A549 (cell line): ENCODE results near the gene HSPH1. TPM values are rescaled to one million over a fixed set of nuclear protein-coding genes. Genes with fewer than 3 reads are reported as not detected.

Experiments used
- ATAC-seq, 2 experiments: fragments of 200-7000 bp in 1 of 2; fragments of >200 bp in 1 of 2; cut with Nextera tagmentation in 1 of 2; cut with Tn5 transposase in 1 of 2; 3 replicates each; pipeline versions ENCODE4 v1.8.0 to v1.9.1; 2018 to 2020; ENCODE audit warnings: mild to moderate bottlenecking in 1 of 2, moderate library complexity in 1 of 2
- CTCF ChIA-PET: fragments of 300-600 bp; sonication (Branson Sonifier 250); formaldehyde crosslinking; extraction: SDS; loops from one replicate; lab custom pipeline; 2021; ENCODE audit warnings: antibody characterized with exemption, inconsistent platforms; lab: Yijun Ruan, JAX
- POLR2A ChIA-PET: fragments of 350-600 bp; formaldehyde crosslinking; extraction: SDS; loops from one replicate; lab custom pipeline; 2021; ENCODE audit warnings: antibody characterized with exemption, inconsistent platforms; lab: Yijun Ruan, JAX
- DNase-seq, 2 experiments: peaks; one replicate each; pipeline versions ENCODE4 v3.0.0 to v3.0.0-alpha.2; 2011 to 2016; ENCODE audit warnings: low read depth in 1 of 2, low spot score in 1 of 2
- FAIRE-seq: peaks from 2 replicates; lab custom pipeline; 2011; peaks lifted over from hg19 to GRCh38; lab: Jason Lieb, UNC
- H3K27ac ChIP-seq, 2 experiments: fragments of >200 bp; sonication (Bioruptor Twin); formaldehyde crosslinking; 3 replicates each; pipeline ENCODE4 v1.5.1; 2016 to 2017
- H3K4me1 ChIP-seq: fragments of >200 bp; sonication (Bioruptor Twin); formaldehyde crosslinking; 3 replicates; pipeline ENCODE4 v1.6.1; 2016
- H3K4me2 ChIP-seq: fragments of >200 bp; sonication (Bioruptor Twin); formaldehyde crosslinking; 3 replicates; pipeline ENCODE4 v1.6.1; 2016
- H3K4me3 ChIP-seq: fragments of >200 bp; sonication (Bioruptor Twin); formaldehyde crosslinking; 3 replicates; pipeline ENCODE4 v1.5.1; 2016
- H3K9me3 ChIP-seq: fragments of >200 bp; sonication (Bioruptor Twin); formaldehyde crosslinking; 3 replicates; pipeline ENCODE4 v1.6.1; 2016
- ATOH8 ChIP-seq: fragments of 250-450 bp; sonication (Bioruptor Pico); IDR thresholded peaks from 2 replicates; pipeline ENCODE4 v1.5.0; 2020; ENCODE audit warnings: low read depth, mild to moderate bottlenecking, moderate library complexity
- BCL3 ChIP-seq: fragments of >200 bp; sonication (Bioruptor Twin); formaldehyde crosslinking; IDR thresholded peaks from 3 replicates; pipeline ENCODE4 v1.6.1; 2016
- BHLHE40 ChIP-seq: IDR thresholded peaks from 2 replicates; pipeline ENCODE4 v1.6.1; 2012; ENCODE audit warnings: low read depth, low read length, inconsistent platforms
- CEBPB ChIP-seq, 2 experiments: fragments of >200 bp in 1 of 2; sonication (Bioruptor Twin) in 1 of 2; formaldehyde crosslinking in 1 of 2; IDR thresholded peaks; 2 replicates each; pipeline ENCODE4 v1.6.1; 2012 to 2016
- CHD4 ChIP-seq: fragments of 200-600 bp; sonication (generic); IDR thresholded peaks from 2 replicates; pipeline ENCODE4 v1.6.1; 2016; ENCODE audit warnings: antibody characterized with exemption, mild to moderate bottlenecking, borderline replicate concordance
- CTCF ChIP-seq: fragments of >200 bp; sonication (Bioruptor Twin); formaldehyde crosslinking; IDR thresholded peaks from 3 replicates; pipeline ENCODE4 v1.5.1; 2016
- E2F6 ChIP-seq: IDR thresholded peaks from 2 replicates; pipeline ENCODE4 v1.6.1; 2012; ENCODE audit warnings: low read depth, borderline replicate concordance
- ELK1 ChIP-seq: fragments of 150-350 bp; IDR thresholded peaks from 2 replicates; pipeline ENCODE4 v1.6.1; 2014; ENCODE audit warnings: low read depth, mild to moderate bottlenecking, low read length
- EP300 ChIP-seq, 2 experiments: fragments of >200 bp; sonication (Bioruptor Twin); formaldehyde crosslinking; IDR thresholded peaks; 2 replicates in 1 of 2; 3 replicates in 1 of 2; pipeline ENCODE4 v1.6.1; 2016 to 2017
- FOXS1 ChIP-seq: fragments of 250-450 bp; sonication (Bioruptor Pico); IDR thresholded peaks from 2 replicates; pipeline ENCODE4 v1.5.0; 2020; ENCODE audit warnings: mild to moderate bottlenecking, moderate library complexity
- HDAC2 ChIP-seq: fragments of 200-600 bp; sonication (generic); IDR thresholded peaks from 2 replicates; pipeline ENCODE4 v1.6.1; 2016
- HES2 ChIP-seq: fragments of >200 bp; sonication (Bioruptor Twin); formaldehyde crosslinking; IDR thresholded peaks from 2 replicates; pipeline ENCODE4 v1.6.1; 2016
- HOXA7 ChIP-seq: fragments of 250-450 bp; sonication (Bioruptor Pico); IDR thresholded peaks from 2 replicates; pipeline ENCODE4 v1.5.0; 2020; ENCODE audit warnings: mild to moderate bottlenecking, moderate library complexity
- KDM1A ChIP-seq: fragments of 200-600 bp; sonication (generic); IDR thresholded peaks from 2 replicates; pipeline ENCODE4 v1.6.1; 2016; ENCODE audit warnings: low read depth, mild to moderate bottlenecking
- MAFK ChIP-seq: fragments of 450-650 bp; IDR thresholded peaks from 2 replicates; pipeline ENCODE4 v1.6.1; 2014; ENCODE audit not compliant: partially characterized antibody
- MAX ChIP-seq: IDR thresholded peaks from 2 replicates; pipeline ENCODE4 v1.6.1; 2012
- NPAS2 ChIP-seq: fragments of 250-450 bp; sonication (Bioruptor Pico); IDR thresholded peaks from 2 replicates; pipeline ENCODE4 v1.8.0; 2022; ENCODE audit warnings: mild to moderate bottlenecking, moderate library complexity, borderline replicate concordance
- POLR2A ChIP-seq: IDR thresholded peaks from 2 replicates; pipeline ENCODE4 v1.6.1; 2012; ENCODE audit warnings: mild to moderate bottlenecking, low read length
- RAD21 ChIP-seq, 2 experiments: fragments of >200 bp in 1 of 2; sonication (Bioruptor Twin) in 1 of 2; formaldehyde crosslinking in 1 of 2; IDR thresholded peaks in 1 of 2; conservative IDR thresholded peaks in 1 of 2; 2 replicates in 1 of 2; 3 replicates in 1 of 2; pipeline ENCODE4 v1.6.1; 2012 to 2018; ENCODE audit warnings: inconsistent platforms in 1 of 2
- RARB ChIP-seq: fragments of 250-450 bp; sonication (Bioruptor Pico); IDR thresholded peaks from 2 replicates; pipeline ENCODE4 v1.8.0; 2021; ENCODE audit warnings: mild to moderate bottlenecking, moderate library complexity
- REST ChIP-seq: fragments of 200-600 bp; sonication (generic); IDR thresholded peaks from 2 replicates; pipeline ENCODE4 v1.6.1; 2016; ENCODE audit warnings: antibody characterized with exemption, mild to moderate bottlenecking, moderate library complexity
- SMC3 ChIP-seq: fragments of >200 bp; sonication (Bioruptor Twin); formaldehyde crosslinking; IDR thresholded peaks from 3 replicates; pipeline ENCODE4 v1.6.1; 2018; ENCODE audit warnings: inconsistent platforms
- SREBF2 ChIP-seq: fragments of 450-650 bp; IDR thresholded peaks from 2 replicates; pipeline ENCODE4 v1.6.1; 2014; ENCODE audit warnings: mild to moderate bottlenecking, moderate library complexity
- ZC3H11A ChIP-seq: fragments of 450-650 bp; IDR thresholded peaks from 2 replicates; pipeline ENCODE4 v1.6.1; 2014; ENCODE audit warnings: antibody characterized with exemption, mild to moderate bottlenecking
- ZNF302 ChIP-seq: fragments of 250-450 bp; sonication (Bioruptor Pico); IDR thresholded peaks from 2 replicates; pipeline ENCODE4 v1.9.0; 2021; ENCODE audit warnings: inconsistent platforms, mild to moderate bottlenecking, moderate library complexity
- ZSCAN20 ChIP-seq: fragments of 250-450 bp; sonication (Bioruptor Pico); IDR thresholded peaks from 2 replicates; pipeline ENCODE4 v1.8.0; 2022; ENCODE audit warnings: mild to moderate bottlenecking, moderate library complexity
- WGBS: methylation state at CpG from one replicate; pipeline ENCODE4 v1.1.6; 2017; ENCODE audit errors: missing lambda C conversion rate; 5-methylcytosine and 5-hydroxymethylcytosine counted together
- polyA plus RNA-seq, 4 experiments: library from polyadenylated mRNA; depleted of rRNA in 3 of 4; stranded (reverse); fragments of >200 nt; fragmentation: RNase III in 1 of 4; extraction: RNeasy Plus Mini Kit Qiagen cat#74134 plus additional on column Dnase treatment in 1 of 4; gene quantifications; 2 replicates in 3 of 4; 3 replicates in 1 of 4; pipeline ENCODE4 v1.2.3, GENCODE V29; 2011 to 2017

The HSPH1 gene
- polyA plus RNA-seq, 2 of the 4 experiments (the other 2 are of a cell fraction) = 110 to 141 TPM

- Histone ChIP-seq H3K9me3 (no peaks in the 10 kb centered on the region), H3K4me2 (no peak overlapping the region), H3K4me3 (no peak overlapping the region), H3K27ac (no peak overlapping the region), H3K4me1 (no peaks in the 10 kb centered on the region)
- POLR2A ChIA-PET = no interaction called here
- FAIRE-seq (no peak), ATAC-seq (no peak), DNase-seq (no peak)
- TF ChIP-seq CEBPB (IDR thresholded peaks at IDR 0.05) = no peak
- no peak for TF ChIP-seq REST
- TF ChIP-seq HOXA7 (CRISPR knock-in tag) = no peak
- no peak for TF ChIP-seq MAX
- no peak for TF ChIP-seq CHD4
- no peak for TF ChIP-seq RARB (CRISPR knock-in tag)
- TF ChIP-seq ATOH8 = no peak
- TF ChIP-seq BHLHE40 = no peak
- TF ChIP-seq RAD21 (conservative IDR thresholded peaks at IDR 0.05 in 1 of 2, IDR thresholded peaks at IDR 0.05 in 1 of 2) = no peak
- 39% methylated on average over 10 of the region's 10 CpGs for WGBS
- CTCF ChIA-PET = no interaction called here
These were observed 42.2 kb downstream of the HSPH1 start for GRCh38 chr13:31119526-31119925.

- FAIRE-seq (no peak), DNase-seq (no peak), ATAC-seq (no peak)
- Histone ChIP-seq H3K27ac (no peak overlapping the region), H3K9me3 (no peaks in the 10 kb centered on the region), H3K4me1 (no peaks in the 10 kb centered on the region), H3K4me3 (no peak overlapping the region), H3K4me2 (no peak overlapping the region)
- ChIA-PET CTCF (interaction anchor here (1.2 to 1.7 kb wide), 2 partner anchors 27 to 72 kb away, joined by 4 read pairs; no protein-coding TSS in a partner anchor), POLR2A (no interaction called here)
- 38% methylated on average over 4 of the region's 4 CpGs for WGBS
- no peak for TF ChIP-seq BCL3
- TF ChIP-seq ZSCAN20 (CRISPR knock-in tag) = no peak
- no peak for TF ChIP-seq NPAS2
- no peak for TF ChIP-seq POLR2A
- TF ChIP-seq ZNF302 = no peak
- TF ChIP-seq E2F6 = no peak
- TF ChIP-seq SREBF2 = no peak
- TF ChIP-seq SMC3 = no peak
These were observed 45.5 kb downstream of the HSPH1 start for GRCh38 chr13:31116224-31116623.

- WGBS = 18% methylated on average over 3 of the region's 3 CpGs
- DNase-seq (no peak), FAIRE-seq (no peak), ATAC-seq (no peak)
- H3K4me1 ChIP-seq = no peaks in the 10 kb centered on the region
- ChIA-PET POLR2A (no interaction called here), CTCF (interaction anchor here (1.0 to 1.7 kb wide), 3 partner anchors 21 to 71 kb away, joined by 3 to 4 read pairs (median 4); no protein-coding TSS in a partner anchor)
- no peak overlapping the region for H3K27ac ChIP-seq
- no peak overlapping the region for H3K4me3 ChIP-seq
- no peaks in the 10 kb centered on the region for H3K9me3 ChIP-seq
- H3K4me2 ChIP-seq = no peak overlapping the region
- no peak for TF ChIP-seq FOXS1 (CRISPR knock-in tag)
- no peak for TF ChIP-seq KDM1A
- TF ChIP-seq EP300 (IDR thresholded peaks at IDR 0.05) = no peak
- no peak for TF ChIP-seq BHLHE40
- no peak for TF ChIP-seq MAFK
- TF ChIP-seq HDAC2 = no peak
- no peak for TF ChIP-seq ELK1
- no peak for TF ChIP-seq ZC3H11A
- no peak for TF ChIP-seq HES2
- TF ChIP-seq CTCF = no peak
- no peak for TF ChIP-seq RARB (CRISPR knock-in tag)
- TF ChIP-seq RAD21 (conservative IDR thresholded peaks at IDR 0.05 in 1 of 2, IDR thresholded peaks at IDR 0.05 in 1 of 2) = no peak
These were observed 46.1 kb downstream of the HSPH1 start for GRCh38 chr13:31115616-31116015.
